Lower leg skin (tissue), 4 donors: ENCODE measurements around the gene SZT2. TPM values are rescaled to one million over a fixed set of nuclear protein-coding genes. Genes with fewer than 3 reads are reported as not detected.

Source experiments
- DNase-seq, 2 donors: peaks; one replicate each; pipeline ENCODE4 v3.0.0-alpha.2; 2019; ENCODE audit warnings: low spot score in 2 of 2
- H3K4me3 ChIP-seq: fragments of 200-600 bp; sonication (generic); 2 replicates; pipeline ENCODE4 v1.5.1; 2017; ENCODE audit warnings: mild to moderate bottlenecking, low read depth; ENCODE audit not compliant: poor library complexity, severe bottlenecking
- CTCF ChIP-seq, 3 donors: fragments of 450-650 bp; IDR thresholded peaks; one replicate each; pipeline ENCODE4 v1.5.1; 2016; ENCODE audit warnings: antibody characterized with exemption in 3 of 3, mild to moderate bottlenecking in 3 of 3, moderate library complexity in 2 of 3
- POLR2A ChIP-seq, 2 donors: fragments of 450-650 bp; IDR thresholded peaks; one replicate each; pipeline ENCODE4 v1.6.1; 2016 to 2017; ENCODE audit warnings: antibody characterized with exemption in 2 of 2, mild to moderate bottlenecking in 1 of 2, moderate library complexity in 1 of 2
- WGBS, 2 donors: methylation state at CpG; one replicate each; pipeline ENCODE4 v1.1.5; 2018; 5-methylcytosine and 5-hydroxymethylcytosine counted together
- intact Hi-C: fragments of 100-400 bp; cut with DNase I; formaldehyde crosslinking; loops from one replicate; pipeline ENCODE4 v1.15.0; 2023; ENCODE audit warnings: low total_unique reads
- total RNA-seq, 4 donors: library from RNA; depleted of rRNA; stranded (reverse); fragments of >200 nt; gene quantifications; one replicate each; pipeline ENCODE4 v1.1.0, GENCODE V29; 2016

Gene SZT2
- total RNA-seq, 4 donors from 2014 or later, result 33.2 to 75.3 (median 42.0) TPM

DNA sequence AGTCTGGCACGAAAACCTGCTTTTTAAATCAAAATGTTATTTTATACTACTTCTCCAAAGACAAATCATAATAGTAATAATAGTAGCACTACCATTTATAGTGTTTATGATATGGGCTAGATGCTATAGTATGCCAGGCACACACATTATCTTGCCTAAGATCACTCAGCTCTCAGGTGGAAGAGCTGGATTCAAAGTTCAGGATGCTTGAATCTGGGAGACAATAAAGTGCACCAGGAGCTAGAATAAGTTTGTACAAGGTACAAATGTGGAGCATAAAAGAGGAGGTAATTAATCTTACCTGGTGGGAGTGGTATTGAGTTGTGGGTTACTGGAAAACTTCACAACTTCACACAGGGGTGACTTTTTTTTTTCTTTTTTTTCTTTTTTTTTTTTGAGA lies 11.9 kb upstream of the SZT2 start:
- WGBS, 2 donors, result 96 to 97% methylated on average over 1 of the region's 1 CpG
- TF ChIP-seq CTCF (IDR thresholded peaks at IDR 0.05) (no peak), POLR2A (IDR thresholded peaks at IDR 0.05) (no peak)
- DNase-seq, result no peak
- intact Hi-C loops, result no loop called here
- H3K4me3 ChIP-seq, result no peak overlapping the region

- DNase-seq, result peak in 1 of 2 donors; percentile 8
- no peak overlapping the region for H3K4me3 ChIP-seq
- TF ChIP-seq POLR2A (IDR thresholded peaks at IDR 0.05), result no peak
- TF ChIP-seq CTCF (IDR thresholded peaks at IDR 0.05), result no peak
- intact Hi-C loops, result no loop called here
- 86 to 92% methylated on average over 1 of the region's 1 CpG for WGBS, 2 donors
Observed at GRCh38 chr1:43379476-43379875, 10.2 kb upstream of the SZT2 start.

- 69 to 72% methylated on average over 3 of the region's 3 CpGs for WGBS, 2 donors
- H3K4me3 ChIP-seq, result no peak overlapping the region
- intact Hi-C loops, result no loop called here
- no peak for TF ChIP-seq CTCF (IDR thresholded peaks at IDR 0.05)
- DNase-seq, result peak in 1 of 2 donors; percentile 53
Observed at GRCh38 chr1:43381612-43382011, 8.1 kb upstream of the SZT2 start.

GRCh38 chr1:43382027-43382779 lies 7.5 kb upstream of the SZT2 start:
- WGBS, 2 donors, result 63 to 72% methylated on average over 6 of the region's 6 CpGs

DNA sequence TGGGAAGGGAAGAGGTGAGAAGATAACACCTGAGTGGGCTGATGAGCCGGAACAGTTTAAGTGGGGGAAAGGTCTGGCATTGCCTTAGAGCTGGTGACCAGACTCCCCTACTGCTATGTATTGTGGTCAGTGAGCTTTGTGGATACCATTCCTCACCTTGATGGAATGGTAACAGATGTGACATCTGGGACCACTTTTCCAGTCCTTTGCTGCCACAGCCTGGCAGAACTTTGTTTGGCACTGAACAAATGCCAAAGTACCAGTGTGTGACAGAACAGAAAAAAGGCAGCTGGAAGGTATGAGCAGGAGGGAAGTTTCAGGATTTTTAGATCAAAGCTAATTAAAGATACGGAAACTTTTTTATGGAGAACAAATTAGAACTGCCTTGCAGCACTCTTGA lies 6.2 kb upstream of the SZT2 start:
- TF ChIP-seq CTCF (IDR thresholded peaks at IDR 0.05), result no peak
- TF ChIP-seq POLR2A (IDR thresholded peaks at IDR 0.05), result no peak
- DNase-seq, result no peak
- intact Hi-C loops, result no loop called here
- WGBS, 2 donors, result 88 to 92% methylated on average over 2 of the region's 2 CpGs
- H3K4me3 ChIP-seq, result no peak overlapping the region

More at GRCh38 chr1:43382027-43382779, 7.5 kb upstream of the SZT2 start:
- DNase-seq, result peak in 1 of 2 donors; percentile 8
- no peak overlapping the region for H3K4me3 ChIP-seq
- no peak for TF ChIP-seq POLR2A (IDR thresholded peaks at IDR 0.05)
- TF ChIP-seq CTCF (IDR thresholded peaks at IDR 0.05), result no peak
- intact Hi-C loops, result no loop called here

DNA sequence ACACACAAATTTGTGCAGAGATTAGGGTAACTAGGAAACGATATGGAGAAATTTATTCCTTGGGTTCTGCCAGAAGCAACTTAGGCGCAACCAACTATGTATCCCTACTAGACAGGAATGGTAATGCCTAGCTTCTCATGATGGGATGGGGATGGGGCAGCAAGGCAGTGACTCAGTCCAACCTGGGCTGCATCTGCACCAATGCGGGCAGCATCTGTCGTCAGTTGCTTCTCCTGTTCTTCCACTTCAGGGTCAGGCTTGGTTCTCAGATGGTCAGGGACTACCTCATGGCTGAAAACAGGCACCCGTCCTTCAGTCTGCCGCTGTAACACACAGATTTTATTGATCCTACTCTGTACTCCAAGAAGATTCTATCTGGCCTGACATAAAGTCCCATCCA lies 3.0 kb upstream of the SZT2 start:
- H3K4me3 ChIP-seq, result no peak overlapping the region
- TF ChIP-seq POLR2A (IDR thresholded peaks at IDR 0.05) (no peak), CTCF (IDR thresholded peaks at IDR 0.05) (no peak)
- WGBS, 2 donors, result 86 to 92% methylated on average over 6 of the region's 6 CpGs
- no peak for DNase-seq
- intact Hi-C loops, result no loop called here
